Activated effector memory CD4-positive, alpha-beta T cell treated with anti-CD3 and anti-CD28 coated beads, Interleukin-2, amount 50 U/mL, for 16 hours (primary cell): ENCODE data around the gene MAEA.

Experiments used
- DNase-seq: peaks from one replicate; pipeline ENCODE4 v3.0.0-alpha.2; 2020

Gene MAEA

GRCh38 chr4:1289207-1290164 is at the start of gene MAEA:
MAEA (plus strand) TSS chr4:1289891; CDS start chr4:1289914, 23 bp downstream.
- peak; percentile 99 for DNase-seq

GRCh38 chr4:1239950-1240307 is 49.8 kb upstream of the MAEA start:
- DNase-seq: peak; percentile 48

GRCh38 chr4:1240721-1241465 is 48.8 kb upstream of the MAEA start:
- peak; percentile 58 for DNase-seq

GRCh38 chr4:1241466-1241935 is 48.2 kb upstream of the MAEA start:
- peak; percentile 28 for DNase-seq

- DNase-seq: no peak
These were observed 47.7 kb upstream of the MAEA start for GRCh38 chr4:1241936-1242505.

- peak; percentile 57 for DNase-seq
These were observed 46.9 kb upstream of the MAEA start for GRCh38 chr4:1242506-1243450.

GRCh38 chr4:1243451-1244080 is 46.1 kb upstream of the MAEA start:
- peak; percentile 65 for DNase-seq

GRCh38 chr4:1244081-1244977 is 45.4 kb upstream of the MAEA start:
- DNase-seq: peak; percentile 58

GRCh38 chr4:1244978-1245471 is 44.7 kb upstream of the MAEA start:
- peak; percentile 56 for DNase-seq

GRCh38 chr4:1245481-1246051 is 44.1 kb upstream of the MAEA start:
- DNase-seq: peak; percentile 61

GRCh38 chr4:1246111-1246881 is 43.4 kb upstream of the MAEA start:
- DNase-seq: peak; percentile 61

GRCh38 chr4:1246901-1247863 is 42.5 kb upstream of the MAEA start:
- DNase-seq: peak; percentile 68

- no peak for DNase-seq
These were observed 41.8 kb upstream of the MAEA start for GRCh38 chr4:1247864-1248244.

GRCh38 chr4:1248245-1249147 is 41.2 kb upstream of the MAEA start, which contains the start of gene CTBP1:
CTBP1 (minus strand) TSS chr4:1249130; CDS start chr4:1241331, 7,799 bp downstream.
- peak; percentile 94 for DNase-seq

GRCh38 chr4:1249148-1249730 is 40.5 kb upstream of the MAEA start:
- DNase-seq: peak; percentile 94
